RWPE2 (cell line): ENCODE measurements around the gene SOX6.

Source experiments
- ATAC-seq: fragments of 200-7000 bp; cut with Tn5 transposase; 3 replicates; pipeline ENCODE4 v1.9.1; 2021; ENCODE audit warnings: low read depth
- DNase-seq: peaks from one replicate; pipeline ENCODE4 v3.0.0-alpha.2; 2020; ENCODE audit warnings: low spot score
- H3K27ac ChIP-seq: fragments of 450-650 bp; 2 replicates; pipeline ENCODE4 v1.5.1; 2017; ENCODE audit warnings: mild to moderate bottlenecking; ENCODE audit not compliant: poor library complexity, severe bottlenecking
- H3K27me3 ChIP-seq: fragments of 250-450 bp; sonication (Bioruptor Pico); 2 replicates; pipeline ENCODE4 v1.5.1; 2021; ENCODE audit warnings: mild to moderate bottlenecking, moderate library complexity; ENCODE audit not compliant: insufficient read depth, poor library complexity, severe bottlenecking
- H3K36me3 ChIP-seq: fragments of 250-450 bp; sonication (Bioruptor Pico); 2 replicates; pipeline ENCODE4 v1.5.1; 2020; ENCODE audit warnings: low read depth, mild to moderate bottlenecking, moderate library complexity
- H3K4me1 ChIP-seq: fragments of 250-450 bp; sonication (Bioruptor Pico); 2 replicates; pipeline ENCODE4 v1.5.1; 2021; ENCODE audit warnings: mild to moderate bottlenecking, moderate library complexity; ENCODE audit not compliant: insufficient read depth, poor library complexity, severe bottlenecking
- H3K4me3 ChIP-seq: fragments of 250-450 bp; sonication (Bioruptor Pico); 2 replicates; pipeline ENCODE4 v1.5.1; 2021; ENCODE audit warnings: mild to moderate bottlenecking, moderate library complexity; ENCODE audit not compliant: severe bottlenecking
- H3K9me3 ChIP-seq: fragments of 250-450 bp; sonication (Bioruptor Pico); 2 replicates; pipeline ENCODE4 v1.5.1; 2021; ENCODE audit warnings: mild to moderate bottlenecking, moderate library complexity; ENCODE audit not compliant: severe bottlenecking
- TF ChIP-seq, protein P1 (sequence below): fragments of 450-650 bp; IDR thresholded peaks from one replicate; pipeline ENCODE4 v1.5.1; 2017; ENCODE audit warnings: mild to moderate bottlenecking, moderate library complexity; ENCODE audit not compliant: poor library complexity, severe bottlenecking

The SOX6 gene

DNA sequence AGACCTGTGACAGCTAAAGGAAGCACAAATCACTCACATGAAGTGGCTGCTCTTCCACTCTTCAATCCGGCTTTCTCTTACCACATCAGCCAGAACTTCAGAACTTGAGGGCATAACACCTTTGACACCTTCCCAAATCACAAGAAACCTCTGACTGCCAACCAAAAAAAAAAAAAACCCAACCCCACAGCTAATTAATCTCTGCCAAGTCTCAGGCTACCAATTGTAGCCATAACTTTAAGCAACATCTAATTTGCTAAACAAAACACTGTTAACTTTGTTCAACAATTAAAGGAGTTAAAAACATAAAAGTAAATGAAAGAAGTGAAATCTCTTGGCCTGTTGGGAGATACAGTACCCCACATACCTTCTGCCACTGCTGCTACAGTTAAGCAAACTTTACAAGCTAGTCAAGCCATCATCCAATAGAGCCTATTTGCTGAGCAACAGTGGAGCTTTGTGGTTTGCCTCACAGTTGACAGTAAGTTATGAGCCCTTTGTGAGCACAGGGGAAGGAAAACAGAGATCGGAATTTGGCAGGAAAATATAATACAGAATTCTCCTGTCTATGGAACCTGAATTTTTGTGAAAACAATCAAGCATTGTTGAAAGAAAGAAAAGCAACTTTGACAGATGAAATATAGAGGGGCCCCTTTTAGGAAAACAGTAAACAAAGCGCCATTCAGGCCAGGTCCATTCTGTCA, at the start of gene SOX6:
Gene SOX6 (minus strand): TSS at position 490 of the 704 bp plus-strand sequence. CDS start 15,298 bp downstream, outside the sequence.
- Histone ChIP-seq H3K9me3 (no peaks in the 10 kb centered on the region), H3K27me3 (no peaks in the 10 kb centered on the region), H3K27ac (no peak within 1 kb of the TSS), H3K36me3 (no peaks in the 10 kb centered on the region), H3K4me3 (no peak within 1 kb of the TSS), H3K4me1 (no peaks in the 10 kb centered on the region)
- no peak for ATAC-seq
- TF ChIP-seq, protein P1, sequence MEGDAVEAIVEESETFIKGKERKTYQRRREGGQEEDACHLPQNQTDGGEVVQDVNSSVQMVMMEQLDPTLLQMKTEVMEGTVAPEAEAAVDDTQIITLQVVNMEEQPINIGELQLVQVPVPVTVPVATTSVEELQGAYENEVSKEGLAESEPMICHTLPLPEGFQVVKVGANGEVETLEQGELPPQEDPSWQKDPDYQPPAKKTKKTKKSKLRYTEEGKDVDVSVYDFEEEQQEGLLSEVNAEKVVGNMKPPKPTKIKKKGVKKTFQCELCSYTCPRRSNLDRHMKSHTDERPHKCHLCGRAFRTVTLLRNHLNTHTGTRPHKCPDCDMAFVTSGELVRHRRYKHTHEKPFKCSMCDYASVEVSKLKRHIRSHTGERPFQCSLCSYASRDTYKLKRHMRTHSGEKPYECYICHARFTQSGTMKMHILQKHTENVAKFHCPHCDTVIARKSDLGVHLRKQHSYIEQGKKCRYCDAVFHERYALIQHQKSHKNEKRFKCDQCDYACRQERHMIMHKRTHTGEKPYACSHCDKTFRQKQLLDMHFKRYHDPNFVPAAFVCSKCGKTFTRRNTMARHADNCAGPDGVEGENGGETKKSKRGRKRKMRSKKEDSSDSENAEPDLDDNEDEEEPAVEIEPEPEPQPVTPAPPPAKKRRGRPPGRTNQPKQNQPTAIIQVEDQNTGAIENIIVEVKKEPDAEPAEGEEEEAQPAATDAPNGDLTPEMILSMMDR = no peak
- DNase-seq = no peak

DNA sequence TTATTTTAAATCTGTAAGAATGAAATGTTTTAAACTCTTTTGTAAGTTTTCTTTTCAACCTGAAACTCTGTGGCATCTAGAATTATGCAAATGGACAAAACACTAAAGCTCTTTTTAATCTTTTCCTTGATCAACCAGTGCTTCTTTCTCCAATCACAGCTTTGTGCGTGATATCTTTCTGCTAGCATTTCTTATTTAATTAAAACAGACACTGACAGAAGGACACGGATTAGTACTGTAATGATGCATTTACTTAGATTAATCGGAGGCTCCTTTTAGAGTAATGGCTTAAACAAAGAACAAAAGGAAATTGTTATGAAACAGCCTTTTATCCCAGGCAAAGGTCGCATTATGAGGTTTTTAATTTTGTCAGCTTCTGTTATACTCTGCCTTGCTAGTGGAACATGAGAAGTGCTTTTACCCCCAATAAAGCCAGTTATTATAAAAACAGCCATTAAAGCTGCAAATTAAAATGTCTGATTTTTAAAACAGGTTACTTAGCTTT, 48.5 kb upstream of the SOX6 start:
- Histone ChIP-seq H3K9me3 (no peaks in the 10 kb centered on the region), H3K27me3 (no peaks in the 10 kb centered on the region), H3K4me3 (no peak overlapping the region), H3K36me3 (no peaks in the 10 kb centered on the region), H3K4me1 (no peaks in the 10 kb centered on the region), H3K27ac (no peak overlapping the region)
- no peak for DNase-seq
- no peak for ATAC-seq
- TF ChIP-seq, protein P1 = no peak

DNA sequence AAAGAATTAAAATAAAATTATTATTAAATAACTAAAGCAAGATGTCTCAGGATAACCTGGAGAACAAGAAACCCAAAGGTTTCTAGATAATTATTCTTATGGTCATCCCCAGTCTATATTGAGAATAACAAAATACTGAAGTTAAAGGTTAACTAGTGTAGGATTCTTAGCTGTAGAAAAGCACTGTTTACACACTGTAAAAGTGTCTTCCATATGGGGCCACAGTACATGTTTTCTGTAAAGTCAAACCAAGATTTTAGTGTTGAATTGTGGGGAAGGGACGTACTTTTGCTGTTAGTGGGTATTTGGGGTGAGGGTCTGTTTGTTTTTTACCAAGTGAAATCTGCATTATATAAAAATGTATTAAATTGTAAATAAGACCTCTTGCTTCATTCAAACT, 47.5 kb upstream of the SOX6 start:
- no peak for DNase-seq
- H3K36me3 ChIP-seq = no peaks in the 10 kb centered on the region
- H3K4me1 ChIP-seq = no peaks in the 10 kb centered on the region
- H3K9me3 ChIP-seq = no peaks in the 10 kb centered on the region
- no peak overlapping the region for H3K27ac ChIP-seq
- no peak for ATAC-seq
- TF ChIP-seq, protein P1 = no peak
- H3K4me3 ChIP-seq = no peak overlapping the region
- H3K27me3 ChIP-seq = no peaks in the 10 kb centered on the region

DNA sequence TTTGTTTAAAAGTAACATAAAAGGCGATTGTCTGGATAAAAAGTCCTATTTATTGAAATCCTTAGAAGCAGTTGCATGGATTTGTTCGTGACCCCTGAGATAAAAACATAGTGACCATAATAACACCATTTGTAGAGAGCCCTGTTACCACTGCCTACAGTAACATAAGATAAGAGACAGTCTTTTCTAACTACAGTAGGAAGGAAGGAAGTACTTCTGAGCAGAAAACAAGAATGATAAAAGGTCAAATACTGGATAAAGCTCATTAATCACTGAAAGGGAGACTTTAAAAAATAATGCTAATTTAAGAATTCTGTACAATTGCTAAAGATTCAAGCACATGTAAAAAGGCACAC, 47.1 kb upstream of the SOX6 start:
- no peaks in the 10 kb centered on the region for H3K36me3 ChIP-seq
- no peaks in the 10 kb centered on the region for H3K4me1 ChIP-seq
- no peaks in the 10 kb centered on the region for H3K9me3 ChIP-seq
- no peak for DNase-seq
- TF ChIP-seq, protein P1 = no peak
- H3K4me3 ChIP-seq = no peak overlapping the region
- H3K27ac ChIP-seq = no peak overlapping the region
- no peaks in the 10 kb centered on the region for H3K27me3 ChIP-seq
- no peak for ATAC-seq
